Astrocyte of the spinal cord (primary cell): ENCODE measurements around the gene COG2.
"Not testable (repeated sequence)": the region's sequence is repeated elsewhere in the genome, so short reads cannot be mapped to it uniquely, and the experiment has no call there.

ENCODE experiments used
- DNase-seq: peaks from one replicate; pipeline ENCODE4 v3.0.0; 2011; ENCODE audit warnings: low read depth, low spot score
- H3K4me3 ChIP-seq: 2 replicates; pipeline ENCODE4 v1.5.1; 2011; ENCODE audit warnings: low read depth, mild to moderate bottlenecking, low read length, moderate library complexity
- in situ Hi-C: cut with HindIII; loops from 2 replicates; pipeline ENCODE4 v1.10.0; 2017; ENCODE audit warnings: low sequenced_read_pairs
- TF ChIP-seq, protein P1 (sequence below): IDR thresholded peaks from 2 replicates; pipeline ENCODE4 v1.5.1; 2012; ENCODE audit warnings: low read depth, mild to moderate bottlenecking, low read length, inconsistent platforms

COG2 gene

DNA sequence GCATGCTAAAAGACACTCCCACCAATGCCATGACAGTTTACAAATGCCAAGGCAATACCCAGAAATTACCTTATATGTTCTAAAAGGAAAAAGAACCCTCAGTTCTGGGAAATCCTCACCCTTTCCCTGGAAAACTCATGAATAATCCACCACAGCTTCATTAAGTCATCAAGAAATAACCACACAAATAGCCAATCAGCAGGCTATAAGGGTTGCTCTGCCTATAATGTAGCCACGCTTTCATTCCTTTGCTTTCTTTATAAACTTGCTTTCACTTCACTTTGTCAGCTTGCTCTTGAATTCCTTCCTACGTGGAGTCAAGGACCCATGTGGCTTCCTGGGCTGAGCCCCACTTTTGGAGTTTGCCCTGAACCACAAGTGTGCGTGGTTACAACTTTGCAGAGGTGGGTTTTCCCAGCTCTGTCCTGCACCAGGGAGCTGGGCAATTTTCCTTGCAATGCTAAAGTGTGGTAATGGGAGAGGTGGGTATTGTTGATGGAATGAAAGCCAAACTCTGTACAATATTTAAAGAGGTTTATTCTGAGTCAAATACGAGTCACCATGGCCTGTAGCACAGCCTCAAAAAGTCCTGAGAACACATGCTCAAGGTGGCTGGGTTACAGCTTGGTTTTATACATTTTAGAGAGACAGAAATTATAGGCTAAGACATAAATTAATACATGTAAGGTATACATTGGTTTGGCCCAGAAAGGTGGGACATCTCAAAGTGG is 42.2 kb upstream of the COG2 start:
- no peak overlapping the region for H3K4me3 ChIP-seq
- in situ Hi-C loops, result no loop called here
- TF ChIP-seq, protein P1, sequence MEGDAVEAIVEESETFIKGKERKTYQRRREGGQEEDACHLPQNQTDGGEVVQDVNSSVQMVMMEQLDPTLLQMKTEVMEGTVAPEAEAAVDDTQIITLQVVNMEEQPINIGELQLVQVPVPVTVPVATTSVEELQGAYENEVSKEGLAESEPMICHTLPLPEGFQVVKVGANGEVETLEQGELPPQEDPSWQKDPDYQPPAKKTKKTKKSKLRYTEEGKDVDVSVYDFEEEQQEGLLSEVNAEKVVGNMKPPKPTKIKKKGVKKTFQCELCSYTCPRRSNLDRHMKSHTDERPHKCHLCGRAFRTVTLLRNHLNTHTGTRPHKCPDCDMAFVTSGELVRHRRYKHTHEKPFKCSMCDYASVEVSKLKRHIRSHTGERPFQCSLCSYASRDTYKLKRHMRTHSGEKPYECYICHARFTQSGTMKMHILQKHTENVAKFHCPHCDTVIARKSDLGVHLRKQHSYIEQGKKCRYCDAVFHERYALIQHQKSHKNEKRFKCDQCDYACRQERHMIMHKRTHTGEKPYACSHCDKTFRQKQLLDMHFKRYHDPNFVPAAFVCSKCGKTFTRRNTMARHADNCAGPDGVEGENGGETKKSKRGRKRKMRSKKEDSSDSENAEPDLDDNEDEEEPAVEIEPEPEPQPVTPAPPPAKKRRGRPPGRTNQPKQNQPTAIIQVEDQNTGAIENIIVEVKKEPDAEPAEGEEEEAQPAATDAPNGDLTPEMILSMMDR, result no peak
- DNase-seq, result no peak

DNA sequence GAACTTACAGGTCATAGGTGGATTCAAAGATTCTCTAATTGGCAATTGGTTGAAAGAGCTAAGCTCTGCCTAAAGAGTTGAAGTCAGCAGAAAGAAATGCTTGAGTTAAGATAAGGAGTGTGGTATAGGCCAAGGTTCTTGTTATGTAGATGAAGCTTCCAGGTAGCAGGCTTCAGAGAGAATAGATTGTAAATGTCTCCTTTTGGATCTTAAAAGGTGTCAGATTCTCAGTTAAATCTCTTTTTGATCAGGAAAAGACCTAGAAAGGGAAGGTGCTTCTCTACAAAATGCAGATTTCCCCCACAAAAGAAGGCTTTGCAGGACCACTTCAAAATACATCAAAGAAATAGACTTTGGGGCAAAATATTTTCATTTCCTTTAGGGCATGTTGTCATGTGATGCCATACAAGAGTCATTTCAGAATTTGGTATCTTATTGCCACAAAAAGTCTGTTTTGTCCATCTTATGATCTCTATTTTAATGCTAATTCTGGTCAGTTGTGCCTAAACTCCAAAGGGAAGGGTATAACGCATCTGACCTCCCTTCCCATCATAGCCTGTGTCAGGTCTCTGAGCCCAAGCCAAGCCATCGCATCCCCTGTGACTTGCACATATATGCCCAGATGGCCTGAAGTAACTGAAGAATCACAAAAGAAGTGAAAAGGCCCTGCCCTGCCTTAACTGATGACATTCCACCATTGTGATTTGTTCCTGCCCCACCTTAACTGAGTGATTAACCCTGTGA is 41.5 kb upstream of the COG2 start:
- in situ Hi-C loops, DNase-seq: not testable (repeated sequence)

DNA sequence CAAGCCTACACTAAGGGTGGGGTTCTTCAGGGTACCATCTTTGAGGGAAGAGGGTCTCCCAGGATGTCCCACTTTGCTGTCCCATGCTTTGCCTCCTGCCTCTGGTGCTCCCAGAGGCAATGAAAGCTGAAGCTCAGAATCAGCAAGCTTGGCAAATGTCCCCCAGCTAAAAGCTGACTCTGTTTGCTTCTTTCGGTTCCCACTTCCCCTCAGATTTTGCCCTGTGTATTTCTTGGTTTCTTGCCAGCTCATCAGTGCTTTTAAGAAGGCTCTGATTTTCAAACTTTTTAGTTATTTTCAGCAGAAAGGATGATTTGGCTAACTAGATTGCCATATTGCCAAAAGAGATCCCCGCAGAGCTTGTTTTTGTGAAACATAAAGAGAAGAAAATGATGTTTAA is 33.1 kb upstream of the COG2 start:
- TF ChIP-seq, protein P1, result no peak
- in situ Hi-C loops, result no loop called here
- H3K4me3 ChIP-seq, result no peak overlapping the region
- no peak for DNase-seq

More for the DNA sequence above, 41.5 kb upstream of the COG2 start:
- not testable (repeated sequence) for H3K4me3 ChIP-seq

DNA sequence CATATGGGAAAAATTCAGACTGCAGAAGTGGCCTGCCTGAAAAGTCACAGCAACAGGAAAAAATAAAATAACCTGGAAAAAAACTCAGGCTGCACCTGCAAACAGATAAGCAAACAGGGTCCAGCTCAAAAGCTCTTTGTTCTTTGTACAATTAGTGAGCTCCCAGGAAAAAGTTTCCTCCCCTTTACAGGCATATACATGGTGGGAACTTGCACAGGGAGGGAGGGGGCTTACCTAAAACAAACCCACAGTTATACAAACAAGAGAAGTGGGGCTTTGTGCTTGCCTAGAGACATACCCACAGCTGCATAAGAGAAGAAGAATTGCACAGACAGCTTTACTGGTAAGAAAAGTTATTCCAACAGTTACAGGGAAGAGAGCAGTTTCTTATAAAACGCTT is 31.7 kb upstream of the COG2 start:
- in situ Hi-C loops, result no loop called here
- DNase-seq, result no peak
- H3K4me3 ChIP-seq, result no peak overlapping the region
- TF ChIP-seq, protein P1, result no peak

DNA sequence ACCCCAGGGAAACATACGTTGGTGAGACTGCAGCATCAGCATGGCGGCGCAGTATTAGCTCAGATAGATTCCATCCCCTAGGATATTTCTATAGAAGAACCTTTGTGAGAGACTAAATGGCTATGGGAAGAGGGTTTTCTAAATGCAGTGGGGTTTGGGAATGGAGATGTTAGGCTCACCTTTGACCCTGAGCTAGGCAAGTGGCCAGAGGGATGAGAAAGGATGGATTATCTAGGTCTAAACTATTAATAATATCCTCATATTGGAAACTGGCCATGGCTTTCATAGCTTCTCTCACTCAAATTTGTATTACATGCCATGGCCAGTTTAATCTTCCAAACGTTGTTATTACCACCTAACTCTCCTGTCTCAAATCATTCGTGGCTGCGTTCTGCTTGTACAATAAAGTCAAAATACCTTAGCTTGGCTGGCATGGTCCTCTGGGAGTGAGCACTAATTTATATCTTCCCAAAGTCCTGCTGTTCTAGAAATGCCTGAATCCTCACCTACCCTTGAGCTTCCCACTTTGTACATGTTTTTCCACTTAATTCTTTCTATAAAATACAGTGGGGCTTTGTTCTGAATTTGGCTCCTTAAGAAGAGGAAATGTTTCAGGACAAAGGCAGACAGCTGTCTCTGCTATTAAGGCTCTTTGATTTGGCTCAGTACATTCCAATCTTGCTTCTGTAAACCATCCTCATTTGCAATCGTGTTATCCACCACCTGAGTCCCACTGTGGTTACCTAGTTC is 31.0 kb upstream of the COG2 start:
- H3K4me3 ChIP-seq, result no peak overlapping the region
- DNase-seq, result no peak
- in situ Hi-C loops, result no loop called here
- TF ChIP-seq, protein P1, result no peak

DNA sequence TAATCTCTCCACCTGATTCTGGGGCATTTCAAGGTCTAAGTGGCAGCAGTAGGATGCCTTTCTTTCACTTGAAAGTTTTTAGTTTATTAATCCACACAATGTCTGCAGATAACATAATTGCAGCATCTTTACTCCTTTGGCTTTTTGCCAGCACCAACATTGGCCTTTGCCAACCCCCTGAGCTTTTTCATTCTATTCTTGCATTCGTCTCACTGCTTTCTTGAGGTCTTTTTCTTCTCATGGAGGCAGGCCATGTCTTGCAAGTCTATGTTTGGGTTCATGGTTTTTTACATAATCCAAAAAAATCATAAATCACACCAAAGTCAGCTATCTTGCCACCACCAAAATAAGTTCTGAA is 30.4 kb upstream of the COG2 start:
- no peak for DNase-seq

More for the DNA sequence above, 30.4 kb upstream of the COG2 start:
- H3K4me3 ChIP-seq, result no peak overlapping the region
- TF ChIP-seq, protein P1, result no peak
- in situ Hi-C loops, result no loop called here
